Activated CD4-positive, alpha-beta memory T cell treated with anti-CD3 and anti-CD28 coated beads, Interleukin-2, amount 10 ng/mL, durations not matched to agents 7 days and 5 days (primary cell): ENCODE measurements around the gene BRF1. TPM values are rescaled to one million over a fixed set of nuclear protein-coding genes. Genes with fewer than 3 reads are reported as not detected.
A peak's percentile ranks its signal among the peaks of the same experiment; 100 is the strongest.
"Not testable (repeated sequence)": the region's sequence is repeated elsewhere in the genome, so short reads cannot be mapped to it uniquely, and the experiment has no call there.

ENCODE experiments used
- CTCF ChIA-PET: fragments of 350-600 bp; sonication (Branson Sonifier 250); formaldehyde crosslinking; loops from one replicate; lab custom pipeline; 2021; ENCODE audit warnings: antibody characterized with exemption, inconsistent platforms; lab: Charles Lee
- POLR2A ChIA-PET: fragments of 350-600 bp; sonication (Branson Sonifier 250); formaldehyde crosslinking; loops from one replicate; lab custom pipeline; 2021; ENCODE audit warnings: antibody characterized with exemption; lab: Charles Lee
- DNase-seq: peaks from one replicate; pipeline ENCODE4 v3.0.0-alpha.2; 2020
- H3K27ac Mint-ChIP-seq: one replicate; pipeline ENCODE4 v1.8.0; 2021; ENCODE audit warnings: mild to moderate bottlenecking, mixed read lengths
- H3K27me3 Mint-ChIP-seq: one replicate; pipeline ENCODE4 v1.8.0; 2021; ENCODE audit warnings: mixed read lengths
- H3K36me3 Mint-ChIP-seq: one replicate; pipeline ENCODE4 v1.8.0; 2021; ENCODE audit warnings: low read depth, mixed read lengths
- H3K4me1 Mint-ChIP-seq: one replicate; pipeline ENCODE4 v1.8.0; 2021; ENCODE audit warnings: mixed read lengths
- H3K4me3 Mint-ChIP-seq: one replicate; pipeline ENCODE4 v1.8.0; 2021; ENCODE audit warnings: mild to moderate bottlenecking, mixed read lengths
- H3K9me3 Mint-ChIP-seq: one replicate; pipeline ENCODE4 v1.8.0; 2021; ENCODE audit warnings: mixed read lengths
- total RNA-seq, 2 experiments: library from RNA; stranded (reverse); gene quantifications; one replicate each; pipeline ENCODE4 v1.2.3, GENCODE V29; 2021

Gene BRF1
- total RNA-seq, 2 experiments from 2014 or later = 37.4 to 40.7 TPM

DNA sequence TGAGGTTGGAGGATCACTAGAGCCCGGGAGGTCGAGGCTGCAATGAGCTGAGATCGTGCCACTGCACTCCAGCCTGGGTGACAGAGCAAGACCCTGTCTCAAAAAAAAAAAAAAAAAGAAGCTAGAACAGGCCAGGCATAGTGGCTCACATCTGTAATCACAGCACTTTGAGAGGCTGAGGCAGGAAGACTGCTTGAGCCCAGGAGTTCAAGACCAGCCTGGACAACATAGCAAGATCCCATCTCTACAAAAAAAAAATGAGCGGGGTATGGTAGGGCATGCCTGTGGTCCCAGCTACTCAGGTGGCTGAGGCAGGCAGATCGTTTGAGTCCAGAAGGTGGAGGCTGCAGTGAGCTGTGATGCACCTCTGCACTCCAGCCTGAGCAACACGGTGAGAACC lies 11.9 kb downstream of the BRF1 start:
- not testable (repeated sequence) for H3K27me3 Mint-ChIP-seq, H3K4me3 Mint-ChIP-seq, DNase-seq, H3K9me3 Mint-ChIP-seq, H3K27ac Mint-ChIP-seq, H3K36me3 Mint-ChIP-seq
- ChIA-PET POLR2A (interaction anchor here (1.1 to 1.5 kb wide), 3 partner anchors 11 to 17 kb away, joined by 4 read pairs; no protein-coding TSS in a partner anchor), CTCF (interaction anchor here (1.5 kb wide), 1 partner anchor 25 kb away, joined by 3 read pairs; the partner anchor contains the start of gene PACS2)
- H3K4me1 Mint-ChIP-seq = peaks cover 44% of the 10 kb centered on the region

DNA sequence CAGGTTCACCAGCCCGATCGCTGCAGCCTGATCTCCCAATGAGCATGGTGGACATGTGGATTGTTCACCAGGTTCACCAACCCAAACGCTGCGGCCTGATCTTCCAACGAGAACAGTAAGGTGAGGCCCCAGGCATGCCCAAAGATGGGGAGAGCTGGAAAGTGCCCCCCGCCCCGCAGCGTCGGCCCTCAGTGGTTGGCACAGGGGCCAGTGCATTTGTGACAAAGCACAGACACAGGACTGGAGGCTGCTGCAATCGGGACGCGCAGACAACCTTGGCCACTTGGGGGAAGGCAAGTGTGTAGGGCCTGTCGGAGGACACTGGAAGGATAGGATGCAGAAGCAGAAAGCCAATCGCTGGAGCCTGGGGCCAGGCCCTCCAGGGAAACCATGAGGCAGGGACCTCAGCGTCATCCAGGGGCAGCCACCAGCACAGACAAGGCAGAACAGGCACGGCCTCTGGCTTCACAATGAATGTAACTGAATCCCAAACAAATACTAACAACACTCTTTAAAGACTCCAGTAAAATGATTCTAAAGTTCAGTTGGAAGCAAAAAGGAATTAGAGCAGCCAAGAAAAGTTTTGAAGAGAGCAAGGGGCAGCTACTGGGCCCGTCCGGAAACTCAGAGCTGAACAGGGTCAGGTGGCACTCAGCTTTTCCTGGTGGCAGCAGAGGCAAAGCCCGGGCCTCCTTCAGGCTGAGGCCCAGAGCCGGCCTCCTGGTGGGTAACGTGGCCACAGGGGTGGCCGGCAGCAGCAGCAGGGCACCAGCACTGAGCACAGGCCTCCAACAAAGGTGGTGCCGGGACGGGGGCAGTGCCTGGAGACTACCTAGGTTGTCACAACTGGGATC lies 13.3 kb downstream of the BRF1 start:
- Mint-ChIP-seq H3K4me1 (peaks cover 35% of the 10 kb centered on the region), H3K4me3 (no peak overlapping the region), H3K36me3 (no peaks in the 10 kb centered on the region), H3K9me3 (no peaks in the 10 kb centered on the region), H3K27me3 (no peaks in the 10 kb centered on the region), H3K27ac (no peak overlapping the region)
- ChIA-PET POLR2A (no interaction called here), CTCF (interaction anchor here (1.5 kb wide), 1 partner anchor 27 kb away, joined by 3 read pairs; the partner anchor contains the start of gene PACS2)
- no peak for DNase-seq

DNA sequence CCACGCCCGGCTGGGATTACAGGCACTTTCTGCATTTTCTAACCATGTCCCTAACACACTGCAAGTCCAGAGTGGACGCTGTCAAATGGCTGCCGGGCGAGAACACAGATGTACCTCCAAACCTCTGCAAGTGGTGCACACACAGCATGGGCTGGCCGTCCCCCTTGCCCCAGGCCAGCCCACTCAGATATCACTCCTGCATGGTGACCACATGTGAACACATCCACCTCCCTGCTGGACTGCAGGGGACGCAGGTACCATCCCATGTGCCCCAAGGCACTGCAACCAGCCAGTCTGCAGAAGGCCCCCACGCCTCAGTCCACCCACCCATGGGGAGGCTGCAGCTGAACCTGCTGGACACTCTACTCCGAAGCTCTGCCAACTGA lies 14.0 kb downstream of the BRF1 start:
- Mint-ChIP-seq H3K4me1 (peaks cover 36% of the 10 kb centered on the region), H3K4me3 (no peak overlapping the region), H3K27ac (no peak overlapping the region), H3K36me3 (no peaks in the 10 kb centered on the region), H3K9me3 (no peaks in the 10 kb centered on the region), H3K27me3 (no peaks in the 10 kb centered on the region)
- no peak for DNase-seq
- POLR2A ChIA-PET = no interaction called here
- CTCF ChIA-PET = no interaction called here

DNA sequence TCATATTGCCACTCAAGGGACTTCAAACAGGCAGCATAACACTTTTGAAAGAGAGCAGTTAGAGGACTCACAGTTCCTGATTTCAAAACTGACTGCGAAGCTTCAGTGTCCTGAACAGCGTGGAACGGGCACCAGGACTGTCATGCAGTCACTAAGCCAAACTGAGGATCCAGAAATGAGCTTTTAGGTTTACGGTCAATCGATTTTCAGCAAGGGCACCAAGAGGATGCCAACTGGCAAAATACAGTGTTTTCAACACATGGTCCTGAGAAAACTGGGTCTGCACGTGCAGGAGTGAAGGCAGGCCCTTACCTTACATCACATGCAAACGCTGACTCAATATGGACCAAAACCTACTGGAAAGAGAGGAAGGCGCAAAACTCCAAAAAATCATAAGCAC lies 15.6 kb downstream of the BRF1 start:
- no peak for DNase-seq
- Mint-ChIP-seq H3K36me3 (no peaks in the 10 kb centered on the region), H3K27me3 (no peaks in the 10 kb centered on the region), H3K4me3 (no peak overlapping the region), H3K9me3 (no peaks in the 10 kb centered on the region), H3K27ac (no peak overlapping the region), H3K4me1 (peaks cover 27% of the 10 kb centered on the region)
- ChIA-PET POLR2A (no interaction called here), CTCF (interaction anchor here (0.5 kb wide), 1 partner anchor 16 kb away, joined by 4 read pairs; the partner anchor contains the start of gene BRF1)

DNA sequence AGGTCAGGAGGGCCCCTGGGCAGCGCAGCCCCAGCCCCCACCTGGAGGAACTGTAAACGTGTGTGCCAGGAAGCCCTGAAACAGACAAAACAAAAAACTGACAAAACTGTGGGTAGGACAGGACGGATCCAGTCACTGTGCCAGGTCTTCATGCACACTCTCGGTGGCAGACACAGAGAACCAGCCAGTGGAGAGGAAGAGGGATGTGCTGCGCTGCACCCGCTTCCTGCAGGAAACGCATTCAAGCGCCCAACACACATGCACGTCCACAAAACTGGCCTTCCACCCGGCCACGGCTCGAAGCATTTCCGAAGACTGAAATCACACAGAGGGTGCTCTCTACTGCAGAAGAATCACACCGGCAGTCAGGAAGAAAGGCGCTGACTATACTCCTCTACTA lies 16.9 kb downstream of the BRF1 start:
- peak; percentile 22 for DNase-seq
- no peaks in the 10 kb centered on the region for H3K9me3 Mint-ChIP-seq
- CTCF ChIA-PET = no interaction called here
- peak overlapping the region; percentile 47 for H3K27ac Mint-ChIP-seq
- H3K36me3 Mint-ChIP-seq = no peaks in the 10 kb centered on the region
- H3K4me1 Mint-ChIP-seq = peaks cover 22% of the 10 kb centered on the region
- POLR2A ChIA-PET = interaction anchor here (1.0 to 2.0 kb wide), 2 partner anchors 9 to 194 kb away, joined by 4 read pairs; no protein-coding TSS in a partner anchor
- no peaks in the 10 kb centered on the region for H3K27me3 Mint-ChIP-seq
- no peak overlapping the region for H3K4me3 Mint-ChIP-seq

DNA sequence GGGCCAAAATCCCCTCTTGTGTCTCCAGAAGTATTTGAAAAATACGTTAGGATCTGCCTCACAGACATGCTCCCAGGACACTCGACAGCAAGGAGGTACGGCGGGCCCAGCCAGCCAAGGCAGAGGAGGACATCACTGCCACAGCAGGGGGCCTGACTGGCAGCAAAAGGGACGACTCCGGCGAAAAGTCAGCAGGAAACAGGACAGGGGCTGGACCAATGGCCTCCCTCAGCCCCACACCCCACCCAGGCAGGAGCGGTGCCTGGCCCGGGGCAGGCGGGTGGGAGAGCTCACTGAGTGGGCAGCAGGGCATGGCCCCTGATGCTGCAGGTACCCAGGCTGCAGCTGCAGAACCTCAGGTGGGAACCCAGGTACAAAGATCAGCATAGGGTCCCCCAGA lies 17.8 kb downstream of the BRF1 start:
- no peak for DNase-seq
- POLR2A ChIA-PET = interaction anchor here (0.8 to 2.0 kb wide), 3 partner anchors 10 to 193 kb away, joined by 3 to 4 read pairs (median 4); partner anchors contain the start of gene BRF1
- CTCF ChIA-PET = interaction anchor here (1.4 kb wide), 1 partner anchor 18 kb away, joined by 4 read pairs; the partner anchor contains the start of gene BRF1
- H3K4me1 Mint-ChIP-seq = peaks cover 22% of the 10 kb centered on the region
- H3K36me3 Mint-ChIP-seq = no peaks in the 10 kb centered on the region
- no peak overlapping the region for H3K4me3 Mint-ChIP-seq
- H3K27ac Mint-ChIP-seq = no peak overlapping the region
- H3K27me3 Mint-ChIP-seq = no peaks in the 10 kb centered on the region
- no peaks in the 10 kb centered on the region for H3K9me3 Mint-ChIP-seq

DNA sequence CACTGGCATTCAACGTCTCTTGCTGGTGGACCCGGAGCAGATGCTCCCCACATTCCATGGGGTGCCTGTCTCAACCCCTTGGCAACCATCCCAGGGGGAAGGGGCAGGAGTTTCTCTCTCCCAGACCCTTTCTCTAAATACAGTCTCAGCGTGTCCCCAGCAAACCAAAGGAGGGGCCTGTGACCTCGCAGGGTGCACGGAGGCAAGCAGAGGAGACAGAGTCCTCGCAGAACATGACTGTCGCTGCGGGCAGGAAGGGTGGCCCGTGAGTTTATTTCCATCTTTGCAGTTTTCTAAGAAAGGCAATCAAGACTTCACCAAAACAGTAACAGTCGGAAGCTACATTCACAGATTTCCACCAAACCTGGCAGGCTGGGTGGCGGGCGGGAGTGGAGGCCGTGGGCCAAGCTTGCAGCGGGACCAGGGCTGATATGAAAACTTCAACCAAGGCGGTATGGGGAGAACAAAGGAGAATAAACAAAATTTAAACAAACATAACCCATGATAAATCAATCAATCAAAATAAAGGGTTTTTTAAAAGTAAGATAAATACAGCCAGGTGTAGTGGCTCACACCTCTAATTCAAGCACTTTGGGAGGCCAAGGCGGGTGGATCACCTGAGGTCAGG lies 18.6 kb downstream of the BRF1 start:
- peaks cover 22% of the 10 kb centered on the region for H3K4me1 Mint-ChIP-seq
- no peaks in the 10 kb centered on the region for H3K27me3 Mint-ChIP-seq
- H3K36me3 Mint-ChIP-seq = no peaks in the 10 kb centered on the region
- POLR2A ChIA-PET = interaction anchor here (2.0 kb wide), 1 partner anchor 192 kb away, joined by 4 read pairs; no protein-coding TSS in a partner anchor
- no peak overlapping the region for H3K27ac Mint-ChIP-seq
- H3K4me3 Mint-ChIP-seq = no peak overlapping the region
- DNase-seq = no peak
- CTCF ChIA-PET = interaction anchor here (1.4 kb wide), 1 partner anchor 19 kb away, joined by 4 read pairs; the partner anchor contains the start of gene BRF1
- no peaks in the 10 kb centered on the region for H3K9me3 Mint-ChIP-seq

DNA sequence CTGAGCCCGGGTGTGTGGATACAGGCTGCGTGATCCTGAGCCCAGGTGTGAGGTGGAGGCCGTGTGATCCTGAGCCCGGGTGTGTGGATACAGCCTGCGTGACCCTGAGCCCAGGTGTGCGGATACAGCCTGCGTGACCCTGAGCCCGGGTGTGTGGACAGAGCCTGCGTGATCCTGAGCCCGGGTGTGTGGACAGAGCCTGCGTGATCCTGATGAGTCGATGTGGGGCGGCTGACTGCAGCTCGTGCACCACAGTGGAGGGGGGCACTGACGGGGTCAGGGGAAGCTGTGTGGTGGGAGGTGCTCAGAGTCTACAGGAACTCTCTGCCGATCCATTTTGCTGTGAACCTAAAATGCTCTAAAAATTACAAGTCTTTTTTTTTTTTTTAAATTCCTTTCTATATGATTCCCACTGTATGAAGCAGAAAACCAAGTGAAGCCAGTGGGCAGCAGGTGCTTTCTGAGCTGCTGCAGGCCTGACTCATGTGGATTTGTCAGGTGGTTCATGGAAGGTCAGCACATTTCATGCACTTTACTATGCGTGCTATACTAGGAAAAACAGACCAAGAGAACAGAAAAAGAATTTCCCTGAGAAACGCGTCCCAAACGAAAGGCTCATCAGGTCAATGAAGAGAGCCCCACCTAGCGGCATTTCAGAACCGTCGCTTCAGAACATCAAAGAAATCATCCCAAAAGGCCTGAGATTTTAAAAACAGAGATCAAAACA lies 19.3 kb downstream of the BRF1 start:
- H3K4me1 Mint-ChIP-seq = peaks cover 22% of the 10 kb centered on the region
- ChIA-PET POLR2A (interaction anchor here (2.0 kb wide), 1 partner anchor 191 kb away, joined by 4 read pairs; no protein-coding TSS in a partner anchor), CTCF (interaction anchor here (1.4 kb wide), 1 partner anchor 20 kb away, joined by 4 read pairs; the partner anchor contains the start of gene BRF1)
- no peaks in the 10 kb centered on the region for H3K9me3 Mint-ChIP-seq
- no peaks in the 10 kb centered on the region for H3K27me3 Mint-ChIP-seq
- no peaks in the 10 kb centered on the region for H3K36me3 Mint-ChIP-seq
- peak; percentile 33 for DNase-seq
- H3K4me3 Mint-ChIP-seq = no peak overlapping the region
- H3K27ac Mint-ChIP-seq = no peak overlapping the region

DNA sequence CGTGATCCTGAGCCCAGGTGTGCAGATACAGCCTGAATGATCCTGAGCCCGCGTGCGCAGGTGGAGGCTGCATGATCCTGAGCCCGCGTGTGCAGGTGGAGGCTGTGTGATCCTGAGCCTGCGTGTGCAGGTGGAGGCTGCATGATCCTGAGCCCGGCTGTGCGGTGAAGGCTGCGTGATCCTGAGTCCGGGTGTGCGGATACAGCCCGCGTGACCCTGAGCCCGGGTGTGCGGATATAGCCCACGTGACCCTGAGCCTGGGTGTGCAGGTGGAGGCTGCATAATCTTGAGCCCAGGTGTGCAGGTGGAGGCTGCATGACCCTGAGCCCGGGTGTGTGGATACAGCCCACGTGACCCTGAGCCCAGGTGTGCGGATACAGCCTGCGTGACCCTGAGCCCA lies 20.3 kb downstream of the BRF1 start:
- Mint-ChIP-seq H3K4me3 (no peak overlapping the region), H3K4me1 (peaks cover 22% of the 10 kb centered on the region), H3K36me3 (no peaks in the 10 kb centered on the region), H3K27ac (no peak overlapping the region), H3K27me3 (no peaks in the 10 kb centered on the region), H3K9me3 (no peaks in the 10 kb centered on the region)
- ChIA-PET POLR2A (no interaction called here), CTCF (no interaction called here)
- DNase-seq = no peak

DNA sequence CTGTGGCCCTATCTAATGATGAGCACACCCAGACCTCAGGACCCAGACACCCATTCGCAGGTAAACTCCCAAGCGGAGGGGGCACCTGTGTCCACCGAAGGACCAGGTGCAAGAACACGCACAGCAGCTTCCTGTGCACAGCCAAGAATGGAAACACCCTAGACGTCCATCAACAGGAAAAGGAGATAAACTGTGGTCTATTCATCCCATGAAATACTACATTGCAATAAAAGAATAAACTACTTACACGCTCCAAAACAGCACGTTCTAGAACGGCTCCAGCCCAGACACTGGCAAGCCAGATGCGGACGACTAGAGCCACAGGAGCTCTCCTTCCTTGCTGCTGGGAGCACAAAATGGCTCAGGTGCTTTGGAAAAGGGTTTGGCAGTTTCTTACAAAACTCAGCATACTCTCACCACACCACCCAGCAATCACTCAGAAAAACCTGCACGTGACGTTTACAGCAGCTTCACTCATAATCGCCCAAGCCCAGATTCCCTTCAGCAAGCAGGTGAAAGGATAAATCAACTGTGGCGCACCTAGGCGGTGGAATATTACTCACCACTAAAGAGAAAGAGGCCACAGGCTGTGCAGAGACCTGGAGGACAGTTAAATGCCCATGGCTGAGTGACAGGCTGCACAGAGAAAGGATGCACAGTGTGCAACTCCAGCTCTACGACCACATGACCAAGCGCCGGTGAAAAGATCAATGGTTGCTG lies 21.0 kb downstream of the BRF1 start:
- Mint-ChIP-seq H3K27ac (no peak overlapping the region), H3K9me3 (no peaks in the 10 kb centered on the region), H3K27me3 (no peaks in the 10 kb centered on the region), H3K4me1 (peaks cover 20% of the 10 kb centered on the region), H3K4me3 (no peak overlapping the region), H3K36me3 (no peaks in the 10 kb centered on the region)
- ChIA-PET CTCF (interaction anchor here (0.6 to 1.0 kb wide), 2 partner anchors 16 to 190 kb away, joined by 3 read pairs; no protein-coding TSS in a partner anchor), POLR2A (interaction anchor here (1.2 kb wide), 1 partner anchor 21 kb away, joined by 4 read pairs; the partner anchor contains the start of gene BRF1)
- DNase-seq = no peak

DNA sequence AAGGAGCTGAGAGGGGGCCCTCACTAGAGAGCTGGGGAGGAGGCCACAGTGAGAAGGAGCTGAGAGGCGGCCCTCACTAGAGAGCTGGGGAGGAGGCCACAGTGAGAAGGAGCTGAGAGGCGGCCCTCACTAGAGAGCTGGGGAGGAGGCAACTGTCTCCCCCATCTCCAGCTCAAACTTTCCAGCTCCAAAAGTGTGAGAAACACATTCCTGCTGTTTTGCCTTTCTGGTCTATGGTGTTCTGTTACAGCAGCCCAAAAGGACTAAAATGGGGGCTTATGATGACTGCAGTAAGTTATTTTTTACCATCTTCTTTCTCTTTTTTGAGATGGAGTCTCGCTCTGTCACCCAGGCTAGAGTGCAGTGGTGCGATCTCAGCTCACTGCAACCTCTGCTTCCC lies 23.4 kb downstream of the BRF1 start:
- CTCF ChIA-PET, H3K4me3 Mint-ChIP-seq, H3K9me3 Mint-ChIP-seq, H3K27ac Mint-ChIP-seq, DNase-seq, H3K27me3 Mint-ChIP-seq, POLR2A ChIA-PET, H3K36me3 Mint-ChIP-seq, H3K4me1 Mint-ChIP-seq: not testable (repeated sequence)
